ENCODE measurements around the gene THOC1.
"Not testable (repeated sequence)": the region's sequence is repeated elsewhere in the genome, so short reads cannot be mapped to it uniquely, and the experiment has no call there.

The THOC1 gene

GRCh38 chr18:312415-312814, 44.6 kb upstream of the THOC1 start:
- Histone ChIP-seq H4K20me1 (ENCODE audit: insufficient read depth, low read length) (no peaks in the 10 kb centered on the region), H3K27ac (ENCODE audit: low read length) (no peak overlapping the region), H3K4me2 (ENCODE audit: low read length) (no peak overlapping the region), H3K4me3 (ENCODE audit: low read length) (no peak overlapping the region), H3K27me3 (ENCODE audit: low read depth, low read length) (no peaks in the 10 kb centered on the region), H3K4me1 (ENCODE audit: low read length) (no peaks in the 10 kb centered on the region), H3K9ac (ENCODE audit: low read length) (no peak overlapping the region), H3K79me2 (ENCODE audit: low read length) (no peaks in the 10 kb centered on the region), H3K36me3 (replicated peaks; ENCODE audit: low read depth, low read length) (no peaks in the 10 kb centered on the region), H3K9me3 (ENCODE audit: insufficient read depth, low read length) (no peaks in the 10 kb centered on the region), H2AFZ (ENCODE audit: low read depth, low read length) (no peak overlapping the region)
- no peak for TF ChIP-seq EZH2phosphoT487 (IDR thresholded peaks at IDR 0.05; ENCODE audit: low read depth)
- no peak for TF ChIP-seq CTCF (IDR thresholded peaks at IDR 0.05; ENCODE audit: low read depth, low read length)

- H3K9me3 ChIP-seq (ENCODE audit: insufficient read depth, low read length), result no peaks in the 10 kb centered on the region
- no peak overlapping the region for H2AFZ ChIP-seq (ENCODE audit: low read depth, low read length)
- no peak overlapping the region for H3K27ac ChIP-seq (ENCODE audit: low read length)
- no peak for TF ChIP-seq EZH2phosphoT487 (IDR thresholded peaks at IDR 0.05; ENCODE audit: low read depth)
- no peak for TF ChIP-seq CTCF (IDR thresholded peaks at IDR 0.05; ENCODE audit: low read depth, low read length)
- H3K4me1 ChIP-seq (ENCODE audit: low read length), result no peaks in the 10 kb centered on the region
- no peak overlapping the region for H3K4me2 ChIP-seq (ENCODE audit: low read length)
- no peak overlapping the region for H3K4me3 ChIP-seq (ENCODE audit: low read length)
- no peaks in the 10 kb centered on the region for H3K36me3 ChIP-seq (replicated peaks; ENCODE audit: low read depth, low read length)
- no peaks in the 10 kb centered on the region for H4K20me1 ChIP-seq (ENCODE audit: insufficient read depth, low read length)
- H3K9ac ChIP-seq (ENCODE audit: low read length), result no peak overlapping the region
- H3K79me2 ChIP-seq (ENCODE audit: low read length), result no peaks in the 10 kb centered on the region
- peaks cover 3% of the 10 kb centered on the region; the same call in 1 of the 2 replicates for H3K27me3 ChIP-seq (ENCODE audit: low read depth, low read length)
These were observed 42.2 kb upstream of the THOC1 start for GRCh38 chr18:310042-310441.

GRCh38 chr18:308086-308485, 40.2 kb upstream of the THOC1 start:
- not testable (repeated sequence) for H3K27me3 ChIP-seq (ENCODE audit: low read depth, low read length); H3K36me3 ChIP-seq (replicated peaks; ENCODE audit: low read depth, low read length); H3K79me2 ChIP-seq (ENCODE audit: low read length); H3K4me1 ChIP-seq (ENCODE audit: low read length); H3K9me3 ChIP-seq (ENCODE audit: insufficient read depth, low read length); H3K4me2 ChIP-seq (ENCODE audit: low read length); H3K27ac ChIP-seq (ENCODE audit: low read length); H3K4me3 ChIP-seq (ENCODE audit: low read length); H4K20me1 ChIP-seq (ENCODE audit: insufficient read depth, low read length); H2AFZ ChIP-seq (ENCODE audit: low read depth, low read length); H3K9ac ChIP-seq (ENCODE audit: low read length)

GRCh38 chr18:306608-307255, 38.9 kb upstream of the THOC1 start:
- Histone ChIP-seq H4K20me1 (ENCODE audit: insufficient read depth, low read length) (no peaks in the 10 kb centered on the region), H3K79me2 (ENCODE audit: low read length) (no peaks in the 10 kb centered on the region), H3K36me3 (replicated peaks; ENCODE audit: low read depth, low read length) (no peaks in the 10 kb centered on the region), H3K4me2 (ENCODE audit: low read length) (no peak overlapping the region), H2AFZ (ENCODE audit: low read depth, low read length) (no peak overlapping the region), H3K9me3 (ENCODE audit: insufficient read depth, low read length) (no peaks in the 10 kb centered on the region), H3K9ac (ENCODE audit: low read length) (no peak overlapping the region), H3K4me1 (ENCODE audit: low read length) (no peaks in the 10 kb centered on the region), H3K27me3 (ENCODE audit: low read depth, low read length) (peaks cover 7% of the 10 kb centered on the region; the same call in 1 of the 2 replicates), H3K4me3 (ENCODE audit: low read length) (no peak overlapping the region), H3K27ac (ENCODE audit: low read length) (no peak overlapping the region)
- no peak for TF ChIP-seq EZH2phosphoT487 (IDR thresholded peaks at IDR 0.05; ENCODE audit: low read depth)
- TF ChIP-seq CTCF (IDR thresholded peaks at IDR 0.05; ENCODE audit: low read depth, low read length), result no peak
